B cell (primary cell): Measurements from ENCODE around the gene POLR1E.

Experiments used
- EZH2 ChIP-seq: IDR thresholded peaks from 2 replicates; pipeline ENCODE4 v1.6.1; 2012; ENCODE audit warnings: borderline replicate concordance, low read depth, mild to moderate bottlenecking, moderate library complexity, low read length; ENCODE audit not compliant: insufficient read depth, poor library complexity, severe bottlenecking
- TF ChIP-seq, protein P1 (sequence below): fragments of 200-600 bp; IDR thresholded peaks from one replicate; pipeline ENCODE4 v1.8.0; 2022; ENCODE audit warnings: antibody characterized with exemption, mild to moderate bottlenecking

DNA sequence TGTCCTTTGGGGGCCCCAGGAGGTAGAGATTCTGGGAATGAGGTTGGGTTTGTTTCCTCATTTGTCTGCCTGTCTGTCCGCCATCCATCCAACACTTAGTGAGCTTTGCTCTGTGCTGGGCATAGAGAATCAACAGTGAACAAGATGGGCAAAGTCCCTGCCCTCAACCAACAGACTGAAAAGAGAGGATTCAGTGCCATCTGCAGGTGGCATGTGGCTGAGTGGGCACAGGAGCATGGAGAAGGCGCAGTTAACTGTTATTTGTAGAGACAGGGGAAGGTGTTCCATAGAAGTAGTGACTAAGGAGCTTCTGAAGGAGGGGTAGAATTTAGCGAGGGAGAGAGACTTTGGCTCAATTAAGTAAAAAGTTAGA lies 23.1 kb downstream of the POLR1E start:
- TF ChIP-seq, protein P1, sequence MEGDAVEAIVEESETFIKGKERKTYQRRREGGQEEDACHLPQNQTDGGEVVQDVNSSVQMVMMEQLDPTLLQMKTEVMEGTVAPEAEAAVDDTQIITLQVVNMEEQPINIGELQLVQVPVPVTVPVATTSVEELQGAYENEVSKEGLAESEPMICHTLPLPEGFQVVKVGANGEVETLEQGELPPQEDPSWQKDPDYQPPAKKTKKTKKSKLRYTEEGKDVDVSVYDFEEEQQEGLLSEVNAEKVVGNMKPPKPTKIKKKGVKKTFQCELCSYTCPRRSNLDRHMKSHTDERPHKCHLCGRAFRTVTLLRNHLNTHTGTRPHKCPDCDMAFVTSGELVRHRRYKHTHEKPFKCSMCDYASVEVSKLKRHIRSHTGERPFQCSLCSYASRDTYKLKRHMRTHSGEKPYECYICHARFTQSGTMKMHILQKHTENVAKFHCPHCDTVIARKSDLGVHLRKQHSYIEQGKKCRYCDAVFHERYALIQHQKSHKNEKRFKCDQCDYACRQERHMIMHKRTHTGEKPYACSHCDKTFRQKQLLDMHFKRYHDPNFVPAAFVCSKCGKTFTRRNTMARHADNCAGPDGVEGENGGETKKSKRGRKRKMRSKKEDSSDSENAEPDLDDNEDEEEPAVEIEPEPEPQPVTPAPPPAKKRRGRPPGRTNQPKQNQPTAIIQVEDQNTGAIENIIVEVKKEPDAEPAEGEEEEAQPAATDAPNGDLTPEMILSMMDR, result peak; percentile 21
- TF ChIP-seq EZH2, result no peak
